SK-N-SH (cell line): ENCODE measurements around the gene VRK2. TPM values are rescaled to one million over a fixed set of nuclear protein-coding genes. Genes with fewer than 3 reads are reported as not detected.

Experiments used
- CTCF ChIA-PET: fragments of 300-600, 350-600 bp; formaldehyde crosslinking; extraction: SDS; loops from one replicate; lab custom pipeline; 2021; lab: Yijun Ruan, JAX
- POLR2A ChIA-PET: fragments of 350-600 bp; sonication (Branson Sonifier 250); formaldehyde crosslinking; extraction: SDS; loops from one replicate; lab custom pipeline; 2020; ENCODE audit warnings: antibody characterized with exemption, inconsistent platforms; lab: Yijun Ruan, JAX
- DNase-seq: peaks from one replicate; pipeline ENCODE4 v3.0.0; 2012
- H2AFZ ChIP-seq: fragments of 200-600 bp; sonication (generic); 2 replicates; pipeline ENCODE4 v1.8.1; 2016; ENCODE audit warnings: antibody characterized with exemption, mild to moderate bottlenecking, low read depth
- H3F3A ChIP-seq: fragments of 200-600 bp; sonication (generic); replicated peaks from 2 replicates; pipeline ENCODE3; 2016; ENCODE audit warnings: antibody characterized with exemption, mild to moderate bottlenecking; ENCODE audit not compliant: insufficient read depth
- H3K27ac ChIP-seq, 2 experiments: fragments of 200-500 bp in 1 of 2; fragments of 200-600 bp in 1 of 2; sonication (Bioruptor generic) in 1 of 2; sonication (generic), shearing (Covaris generic) in 1 of 2; 2 replicates each; pipeline versions ENCODE4 v1.5.1 to v1.6.1; 2014 to 2016; ENCODE audit warnings: low read depth in 2 of 2, inconsistent platforms in 1 of 2, low read length in 1 of 2, mild to moderate bottlenecking in 1 of 2, mixed read lengths in 1 of 2
- H3K27me3 ChIP-seq: fragments of 200-600 bp; sonication (generic), shearing (Covaris generic); 2 replicates; pipeline ENCODE4 v1.6.1; 2016; ENCODE audit warnings: mixed run types; ENCODE audit not compliant: insufficient read depth
- H3K36me3 ChIP-seq, 2 experiments: fragments of 200-500 bp in 1 of 2; fragments of 200-600 bp in 1 of 2; sonication (Bioruptor generic) in 1 of 2; sonication (generic) in 1 of 2; replicated peaks in 1 of 2; 2 replicates each; pipeline versions ENCODE3 to v1.5.1; 2014 to 2016; ENCODE audit warnings: low read length in 1 of 2, mild to moderate bottlenecking in 1 of 2; ENCODE audit not compliant: insufficient read depth in 2 of 2, control insufficient read depth in 1 of 2
- H3K4me1 ChIP-seq, 2 experiments: fragments of 200-500 bp in 1 of 2; fragments of 200-600 bp in 1 of 2; sonication (Bioruptor generic) in 1 of 2; sonication (generic), shearing (Covaris generic) in 1 of 2; 2 replicates each; pipeline versions ENCODE4 v1.5.1 to v1.6.1; 2014 to 2016; ENCODE audit warnings: low read depth in 1 of 2, low read length in 1 of 2, mixed run types in 1 of 2; ENCODE audit not compliant: insufficient read depth in 2 of 2, control insufficient read depth in 1 of 2
- H3K4me2 ChIP-seq: fragments of 200-600 bp; sonication (generic), shearing (Covaris generic); 2 replicates; pipeline ENCODE4 v1.6.1; 2017; ENCODE audit warnings: mixed run types
- H3K4me3 ChIP-seq, 2 experiments: fragments of 200-500 bp in 1 of 2; fragments of 200-600 bp in 1 of 2; sonication (Bioruptor generic) in 1 of 2; sonication (generic), shearing (Covaris generic) in 1 of 2; 2 replicates each; pipeline versions ENCODE4 v1.5.1 to v1.8.1; 2014 to 2016; ENCODE audit warnings: low read depth in 2 of 2, inconsistent platforms in 1 of 2, low read length in 1 of 2, mild to moderate bottlenecking in 1 of 2, mixed read lengths in 1 of 2, moderate library complexity in 1 of 2
- H3K79me2 ChIP-seq: fragments of 200-600 bp; sonication (generic); 2 replicates; pipeline ENCODE4 v1.8.1; 2017; ENCODE audit warnings: mild to moderate bottlenecking; ENCODE audit not compliant: insufficient read depth
- H3K9ac ChIP-seq: fragments of 200-600 bp; sonication (generic); 2 replicates; pipeline ENCODE4 v1.6.1; 2017; ENCODE audit warnings: mixed run types
- H3K9me2 ChIP-seq: fragments of 200-600 bp; sonication (generic); 2 replicates; pipeline ENCODE4 v1.6.1; 2017; ENCODE audit warnings: mixed run types
- H3K9me3 ChIP-seq: fragments of 200-600 bp; sonication (generic); 2 replicates; pipeline ENCODE4 v1.6.1; 2017; ENCODE audit warnings: mixed run types, mild to moderate bottlenecking, moderate library complexity
- H4K20me1 ChIP-seq: fragments of 200-600 bp; sonication (generic); 2 replicates; pipeline ENCODE4 v1.6.1; 2017; ENCODE audit warnings: mild to moderate bottlenecking, mixed run types; ENCODE audit not compliant: insufficient read depth
- CHD2 ChIP-seq: fragments of 150-350 bp; IDR thresholded peaks from 2 replicates; pipeline ENCODE4 v1.6.1; 2018; ENCODE audit warnings: low read length; ENCODE audit not compliant: partially characterized antibody
- FOSL2 ChIP-seq: IDR thresholded peaks from 2 replicates; pipeline ENCODE4 v1.4.0; 2012; ENCODE audit warnings: low read depth, mild to moderate bottlenecking, moderate library complexity, borderline replicate concordance
- FOXJ3 ChIP-seq: sonication (generic); formaldehyde crosslinking; IDR thresholded peaks from 2 replicates; pipeline ENCODE4 v1.5.1; 2020; ENCODE audit warnings: mild to moderate bottlenecking, missing genetic modification reagents
- IRF3 ChIP-seq: fragments of 150-350 bp; IDR thresholded peaks from 2 replicates; pipeline ENCODE4 v1.6.1; 2016; ENCODE audit warnings: mild to moderate bottlenecking, low read depth, low read length
- JUND ChIP-seq: IDR thresholded peaks from 2 replicates; pipeline ENCODE4 v1.4.0; 2012
- MAX ChIP-seq: IDR thresholded peaks from 2 replicates; pipeline ENCODE4 v1.4.0; 2012; ENCODE audit warnings: low read depth
- MEF2A ChIP-seq: IDR thresholded peaks from 2 replicates; pipeline ENCODE4 v1.4.0; 2012; ENCODE audit warnings: low read depth, borderline replicate concordance
- MXI1 ChIP-seq: IDR thresholded peaks from 2 replicates; pipeline ENCODE4 v1.6.1; 2012; ENCODE audit warnings: mild to moderate bottlenecking, low read depth, low read length, improper control_type of control experiment
- NFIC ChIP-seq: IDR thresholded peaks from 2 replicates; pipeline ENCODE4 v1.4.0; 2012; ENCODE audit warnings: borderline replicate concordance
- NRF1 ChIP-seq: IDR thresholded peaks from 2 replicates; pipeline ENCODE4 v1.6.1; 2012; ENCODE audit warnings: low read depth, mild to moderate bottlenecking, low read length
- PBX3 ChIP-seq: IDR thresholded peaks from 2 replicates; pipeline ENCODE4; 2012
- RFX5 ChIP-seq: IDR thresholded peaks from 2 replicates; pipeline ENCODE4 v1.6.1; 2012; ENCODE audit warnings: mild to moderate bottlenecking, improper control_type of control experiment, low read length
- RXRA ChIP-seq: IDR thresholded peaks from 2 replicates; pipeline ENCODE4 v1.4.0; 2012; ENCODE audit warnings: low read depth, mild to moderate bottlenecking, borderline replicate concordance
- SMC3 ChIP-seq: IDR thresholded peaks from 2 replicates; pipeline ENCODE4 v1.6.1; 2012; ENCODE audit warnings: low read depth, low read length, improper control_type of control experiment
- TCF12 ChIP-seq: IDR thresholded peaks from 2 replicates; pipeline ENCODE4 v1.4.0; 2012
- USF2 ChIP-seq: fragments of 150-350 bp; IDR thresholded peaks from 2 replicates; pipeline ENCODE4 v1.6.1; 2017; ENCODE audit warnings: antibody characterized with exemption, low read length, low read depth, borderline replicate concordance
- YY1 ChIP-seq: IDR thresholded peaks from 2 replicates; pipeline ENCODE4 v1.4.0; 2012; ENCODE audit warnings: low read depth, mild to moderate bottlenecking
- ZBTB33 ChIP-seq: IDR thresholded peaks from 2 replicates; pipeline ENCODE4 v1.4.0; 2012; ENCODE audit warnings: low read depth, borderline replicate concordance
- WGBS: methylation state at CpG from one replicate; pipeline ENCODE4 v1.1.6; 2017; ENCODE audit warnings: low lambda C conversion rate; 5-methylcytosine and 5-hydroxymethylcytosine counted together
- polyA plus RNA-seq, 3 experiments: library from polyadenylated mRNA; depleted of rRNA; stranded (reverse); fragments of >200 nt; gene quantifications; 2 replicates each; pipeline ENCODE4 v1.2.3, GENCODE V29; 2012

The VRK2 gene
- polyA plus RNA-seq, 1 of the 3 experiments (the other 2 are of a cell fraction): not detected

- H3K4me3 ChIP-seq: no peak overlapping the region
- POLR2A ChIA-PET: no interaction called here
- H3K79me2 ChIP-seq: no peaks in the 10 kb centered on the region
- TF ChIP-seq ZBTB33 (no peak), MEF2A (no peak), IRF3 (no peak), FOSL2 (no peak)
- TF ChIP-seq, all 33 proteins: peak for 0
- Histone ChIP-seq H3K27ac (no peak overlapping the region), H3K9ac (no peak overlapping the region), H3K36me3 (no peaks in the 10 kb centered on the region), H3K9me3 (no peaks in the 10 kb centered on the region), H3K27me3 (no peaks in the 10 kb centered on the region), H3F3A (no peaks in the 10 kb centered on the region), H3K4me1 (no peaks in the 10 kb centered on the region; a peak in 2 of 4 replicates), H2AFZ (no peak overlapping the region), H3K9me2 (0 out of 2 replicates have a peak, but pooled peaks cover 5% of the 10 kb centered on the region), H3K4me2 (no peak overlapping the region), H4K20me1 (no peaks in the 10 kb centered on the region)
- DNase-seq: no peak
- 84% methylated on average over 6 of the region's 6 CpGs for WGBS
- CTCF ChIA-PET: interaction anchor here (0.5 to 1.0 kb wide), 3 partner anchors 16 to 299 kb away, joined by 3 read pairs; no protein-coding TSS in a partner anchor
Observed at GRCh38 chr2:58057707-58058530, 11.3 kb downstream of the VRK2 start.

GRCh38 chr2:58063641-58064040, 17.0 kb downstream of the VRK2 start:
- Histone ChIP-seq H3K9me3 (no peaks in the 10 kb centered on the region), H2AFZ (no peak overlapping the region), H3K79me2 (no peaks in the 10 kb centered on the region), H3K9me2 (0 out of 2 replicates have a peak, but pooled peaks cover 5% of the 10 kb centered on the region), H3F3A (peaks cover 8% of the 10 kb centered on the region), H3K27ac (peak overlapping the region in 1 of 2 experiments; percentile 58; a peak in 2 of 4 replicates), H3K27me3 (no peaks in the 10 kb centered on the region), H3K4me1 (peaks cover 0 to 8% of the 10 kb centered on the region in 2 experiments; a peak in 2 of 4 replicates), H3K9ac (no peak overlapping the region), H3K4me2 (peak overlapping the region; percentile 46; the same call in 1 of the 2 replicates), H4K20me1 (no peaks in the 10 kb centered on the region), H3K4me3 (no peak overlapping the region), H3K36me3 (no peaks in the 10 kb centered on the region)
- WGBS: 54% methylated on average over 2 of the region's 2 CpGs
- no peak for DNase-seq
- ChIA-PET POLR2A (no interaction called here), CTCF (interaction anchor here (1.0 to 1.6 kb wide), 3 partner anchors 9 to 158 kb away, joined by 3 to 4 read pairs (median 3); no protein-coding TSS in a partner anchor)
- TF ChIP-seq SMC3: no peak
- no peak for TF ChIP-seq YY1
- TF ChIP-seq CHD2: no peak
- no peak for TF ChIP-seq RFX5
- no peak for TF ChIP-seq RXRA
- TF ChIP-seq MXI1: no peak
- TF ChIP-seq PBX3: peak; percentile 48
- TF ChIP-seq JUND: peak; percentile 34; the same call in 1 of the 2 replicates
- TF ChIP-seq NFIC: 0 out of 2 replicates have a peak, but pooled peaks have one; percentile 9
- TF ChIP-seq NRF1: no peak
- peak; percentile 87; the same call in 1 of the 2 replicates for TF ChIP-seq MEF2A
- peak; percentile 79 for TF ChIP-seq TCF12
- TF ChIP-seq USF2: no peak
- no peak for TF ChIP-seq MAX
- no peak for TF ChIP-seq IRF3
- no peak for TF ChIP-seq FOXJ3
